HUES6 (cell line): Measurements from ENCODE around the gene SEMA3F.
A peak's percentile ranks its signal among the peaks of the same experiment; 100 is the strongest.

Source experiments
- H3K27ac ChIP-seq: 2 replicates; pipeline ENCODE4 v1.7.0; 2013; ENCODE audit warnings: low read depth, mild to moderate bottlenecking, low read length, inconsistent platforms
- H3K27me3 ChIP-seq: 2 replicates; pipeline ENCODE4 v1.6.1; 2013; ENCODE audit warnings: low read length; ENCODE audit not compliant: control insufficient read depth, insufficient read depth
- H3K36me3 ChIP-seq: 2 replicates; pipeline ENCODE4 v1.6.1; 2013; ENCODE audit warnings: low read length; ENCODE audit not compliant: control insufficient read depth, insufficient read depth
- H3K4me1 ChIP-seq: 2 replicates; pipeline ENCODE4 v1.6.1; 2013; ENCODE audit warnings: low read length; ENCODE audit not compliant: control insufficient read depth, insufficient read depth
- H3K4me3 ChIP-seq: 2 replicates; pipeline ENCODE4 v1.5.1; 2013; ENCODE audit warnings: low read depth, low read length
- H3K9ac ChIP-seq: one replicate; pipeline ENCODE4 v1.6.1; 2013; ENCODE audit warnings: mild to moderate bottlenecking, low read length
- H3K9me3 ChIP-seq: 2 replicates; pipeline ENCODE4 v1.6.1; 2013; ENCODE audit warnings: low read depth, low read length; ENCODE audit not compliant: control insufficient read depth, insufficient read depth

Gene SEMA3F

GRCh38 chr3:50187750-50188149 is 32.6 kb downstream of the SEMA3F start:
- no peak overlapping the region for H3K4me3 ChIP-seq

GRCh38 chr3:50189274-50189673 is 34.1 kb downstream of the SEMA3F start:
- no peaks in the 10 kb centered on the region for H3K4me1 ChIP-seq
- H3K4me3 ChIP-seq = no peak overlapping the region
- H3K9ac ChIP-seq = no peak overlapping the region
- no peak overlapping the region for H3K27ac ChIP-seq
- H3K36me3 ChIP-seq = peaks cover 25% of the 10 kb centered on the region
- H3K9me3 ChIP-seq = no peaks in the 10 kb centered on the region
- peaks cover 8% of the 10 kb centered on the region for H3K27me3 ChIP-seq

More at GRCh38 chr3:50187750-50188149, 32.6 kb downstream of the SEMA3F start:
- no peaks in the 10 kb centered on the region for H3K27me3 ChIP-seq
- peaks cover 33% of the 10 kb centered on the region for H3K36me3 ChIP-seq
- H3K4me1 ChIP-seq = no peaks in the 10 kb centered on the region
- no peak overlapping the region for H3K9ac ChIP-seq
- H3K27ac ChIP-seq = no peak overlapping the region
- H3K9me3 ChIP-seq = no peaks in the 10 kb centered on the region

- Histone ChIP-seq H3K9me3 (no peaks in the 10 kb centered on the region), H3K4me3 (no peak overlapping the region), H3K9ac (no peak overlapping the region), H3K4me1 (no peaks in the 10 kb centered on the region), H3K36me3 (peaks cover 18% of the 10 kb centered on the region), H3K27me3 (peaks cover 9% of the 10 kb centered on the region), H3K27ac (no peak overlapping the region)
These were observed 34.9 kb downstream of the SEMA3F start for GRCh38 chr3:50189989-50190388.

GRCh38 chr3:50190936-50191660 is 36.0 kb downstream of the SEMA3F start, which contains the start of gene GNAT1:
Gene GNAT1 (plus strand): TSS chr3:50191610. CDS start chr3:50191726, 116 bp downstream.
- Histone ChIP-seq H3K9ac (no peak within 1 kb of the TSS), H3K4me1 (peaks cover 10% of the 10 kb centered on the region), H3K9me3 (no peaks in the 10 kb centered on the region), H3K36me3 (peaks cover 8% of the 10 kb centered on the region), H3K4me3 (no peak within 1 kb of the TSS), H3K27me3 (peaks cover 13% of the 10 kb centered on the region), H3K27ac (no peak within 1 kb of the TSS)

GRCh38 chr3:50192124-50192523 is 37.0 kb downstream of the SEMA3F start:
- Histone ChIP-seq H3K27ac (no peak overlapping the region), H3K27me3 (peaks cover 19% of the 10 kb centered on the region), H3K9ac (no peak overlapping the region), H3K4me3 (no peak overlapping the region), H3K4me1 (peaks cover 10% of the 10 kb centered on the region), H3K9me3 (no peaks in the 10 kb centered on the region), H3K36me3 (no peaks in the 10 kb centered on the region)

GRCh38 chr3:50192689-50193141 is 37.6 kb downstream of the SEMA3F start:
- H3K9ac ChIP-seq = no peak overlapping the region
- H3K27ac ChIP-seq = no peak overlapping the region
- no peak overlapping the region for H3K4me3 ChIP-seq
- peaks cover 10% of the 10 kb centered on the region for H3K4me1 ChIP-seq
- peaks cover 19% of the 10 kb centered on the region for H3K27me3 ChIP-seq
- no peaks in the 10 kb centered on the region for H3K36me3 ChIP-seq
- H3K9me3 ChIP-seq = no peaks in the 10 kb centered on the region

GRCh38 chr3:50193286-50193685 is 38.2 kb downstream of the SEMA3F start:
- Histone ChIP-seq H3K9ac (no peak overlapping the region), H3K9me3 (no peaks in the 10 kb centered on the region), H3K4me3 (no peak overlapping the region), H3K27ac (no peak overlapping the region), H3K27me3 (peaks cover 19% of the 10 kb centered on the region), H3K4me1 (peaks cover 10% of the 10 kb centered on the region), H3K36me3 (no peaks in the 10 kb centered on the region)

- Histone ChIP-seq H3K9ac (no peak overlapping the region), H3K4me1 (peaks cover 10% of the 10 kb centered on the region), H3K27me3 (peaks cover 19% of the 10 kb centered on the region), H3K4me3 (no peak overlapping the region), H3K36me3 (no peaks in the 10 kb centered on the region), H3K27ac (no peak overlapping the region), H3K9me3 (no peaks in the 10 kb centered on the region)
These were observed 38.6 kb downstream of the SEMA3F start for GRCh38 chr3:50193746-50194127.

- peak overlapping the region; percentile 21 for H3K4me3 ChIP-seq
These were observed 39.2 kb downstream of the SEMA3F start for GRCh38 chr3:50194128-50194902.

GRCh38 chr3:50194903-50195500 is 39.9 kb downstream of the SEMA3F start:
- no peak overlapping the region for H3K9ac ChIP-seq
- peak overlapping the region; percentile 21 for H3K4me3 ChIP-seq
- peaks cover 19% of the 10 kb centered on the region for H3K27me3 ChIP-seq
- H3K9me3 ChIP-seq = no peaks in the 10 kb centered on the region
- H3K36me3 ChIP-seq = no peaks in the 10 kb centered on the region
- H3K4me1 ChIP-seq = peaks cover 10% of the 10 kb centered on the region
- no peak overlapping the region for H3K27ac ChIP-seq

More at GRCh38 chr3:50194128-50194902, 39.2 kb downstream of the SEMA3F start:
- Histone ChIP-seq H3K36me3 (no peaks in the 10 kb centered on the region), H3K27ac (no peak overlapping the region), H3K9me3 (no peaks in the 10 kb centered on the region), H3K4me1 (peaks cover 10% of the 10 kb centered on the region), H3K27me3 (peaks cover 19% of the 10 kb centered on the region), H3K9ac (no peak overlapping the region)
